NCI-H1105 (cell line): ENCODE measurements around the gene RPLP1.

ENCODE experiments used
- DNase-seq: peaks from one replicate; lab custom pipeline; 2025; lab: John Stamatoyannopoulos, UW

Gene RPLP1

GRCh38 chr15:69469467-69470201 is 17.0 kb downstream of the RPLP1 start:
- DNase-seq = no peak

- DNase-seq = no peak
These were observed 19.4 kb downstream of the RPLP1 start for GRCh38 chr15:69472046-69472445.

- DNase-seq = no peak
These were observed 19.9 kb downstream of the RPLP1 start for GRCh38 chr15:69472562-69472961.

- DNase-seq = no peak
These were observed 21.7 kb downstream of the RPLP1 start for GRCh38 chr15:69474291-69474690.

GRCh38 chr15:69474846-69475455 is 22.3 kb downstream of the RPLP1 start:
- DNase-seq = no peak

GRCh38 chr15:69475769-69476358 is 23.2 kb downstream of the RPLP1 start:
- DNase-seq = peak; percentile 68

- DNase-seq = no peak
These were observed 24.3 kb downstream of the RPLP1 start for GRCh38 chr15:69476704-69477473.

GRCh38 chr15:69478259-69478781 is 25.7 kb downstream of the RPLP1 start:
- peak; percentile 81 for DNase-seq

- no peak for DNase-seq
These were observed 26.5 kb downstream of the RPLP1 start for GRCh38 chr15:69479081-69479480.

GRCh38 chr15:69479971-69480370 is 27.4 kb downstream of the RPLP1 start:
- no peak for DNase-seq

GRCh38 chr15:69480932-69481331 is 28.3 kb downstream of the RPLP1 start:
- no peak for DNase-seq

GRCh38 chr15:69482686-69483256 is 30.2 kb downstream of the RPLP1 start:
- DNase-seq = no peak

- no peak for DNase-seq
These were observed 32.2 kb downstream of the RPLP1 start for GRCh38 chr15:69484837-69485236.

GRCh38 chr15:69486481-69487110 is 34.0 kb downstream of the RPLP1 start:
- DNase-seq = no peak

GRCh38 chr15:69489073-69489571 is 36.5 kb downstream of the RPLP1 start:
- DNase-seq = no peak

- no peak for DNase-seq
These were observed 37.9 kb downstream of the RPLP1 start for GRCh38 chr15:69490356-69491037.

- no peak for DNase-seq
These were observed 38.5 kb downstream of the RPLP1 start for GRCh38 chr15:69491038-69491505.

- no peak for DNase-seq
These were observed 40.8 kb downstream of the RPLP1 start for GRCh38 chr15:69493406-69493805.

GRCh38 chr15:69496001-69496400 is 43.4 kb downstream of the RPLP1 start:
- DNase-seq = peak; percentile 15

- DNase-seq = no peak
These were observed 44.5 kb downstream of the RPLP1 start for GRCh38 chr15:69497076-69497475.

- DNase-seq = no peak
These were observed 45.0 kb downstream of the RPLP1 start for GRCh38 chr15:69497667-69498066.
